Neural crest cell (in vitro differentiated cells): Measurements from ENCODE around the gene TRIM8. TPM values are rescaled to one million over a fixed set of nuclear protein-coding genes. Genes with fewer than 3 reads are reported as not detected.

Experiments used
- DNase-seq: peaks from one replicate; pipeline ENCODE4 v3.0.0; 2021; ENCODE audit warnings: low read depth, mixed read lengths, low spot score
- H3K27ac Mint-ChIP-seq: one replicate; pipeline ENCODE4 v1.8.0; 2021; ENCODE audit warnings: mild to moderate bottlenecking, mixed read lengths; ENCODE audit not compliant: unreplicated experiment
- H3K27me3 Mint-ChIP-seq: 2 replicates; pipeline ENCODE4 v1.8.0; 2021; ENCODE audit warnings: low read depth, mild to moderate bottlenecking, mixed read lengths
- H3K36me3 Mint-ChIP-seq: 2 replicates; pipeline ENCODE4 v1.8.0; 2021; ENCODE audit warnings: low read depth, mild to moderate bottlenecking, mixed read lengths
- H3K4me1 Mint-ChIP-seq: 2 replicates; pipeline ENCODE4 v1.8.0; 2021; ENCODE audit warnings: mixed read lengths
- H3K4me3 Mint-ChIP-seq: one replicate; pipeline ENCODE4 v1.8.0; 2021; ENCODE audit warnings: mild to moderate bottlenecking, mixed read lengths
- H3K9me3 Mint-ChIP-seq: 2 replicates; pipeline ENCODE4 v1.8.0; 2021; ENCODE audit warnings: mixed read lengths
- CTCF ChIP-seq: fragments of 200-600 bp; sonication (generic); conservative IDR thresholded peaks from 2 replicates; pipeline ENCODE4 v1.5.0; 2021; ENCODE audit warnings: antibody characterized with exemption, mild to moderate bottlenecking
- total RNA-seq: library from RNA; stranded (reverse); gene quantifications from 2 replicates; pipeline ENCODE4 v1.2.1, GENCODE V29; 2021

The TRIM8 gene
- total RNA-seq, 1 donor from 2014 or later, result 76.9 TPM

- Mint-ChIP-seq H3K27ac (no peak overlapping the region), H3K9me3 (no peaks in the 10 kb centered on the region)
Measured at GRCh38 chr10:102611514-102612087, 32.7 kb upstream of the TRIM8 start.

GRCh38 chr10:102612964-102613275 lies 31.4 kb upstream of the TRIM8 start:
- peaks cover 3% of the 10 kb centered on the region for H3K36me3 Mint-ChIP-seq
- peak overlapping the region; percentile 97 for H3K27ac Mint-ChIP-seq
- H3K9me3 Mint-ChIP-seq, result no peaks in the 10 kb centered on the region
- no peak for DNase-seq
- H3K4me1 Mint-ChIP-seq, result peaks cover 23% of the 10 kb centered on the region
- H3K4me3 Mint-ChIP-seq, result no peak overlapping the region
- no peaks in the 10 kb centered on the region for H3K27me3 Mint-ChIP-seq
- no peak for TF ChIP-seq CTCF

More at GRCh38 chr10:102611514-102612087, 32.7 kb upstream of the TRIM8 start:
- DNase-seq, result no peak
- Mint-ChIP-seq H3K4me3 (no peak overlapping the region), H3K4me1 (peaks cover 23% of the 10 kb centered on the region), H3K27me3 (no peaks in the 10 kb centered on the region), H3K36me3 (peaks cover 3% of the 10 kb centered on the region)
- no peak for TF ChIP-seq CTCF

GRCh38 chr10:102613286-102613685 lies 31.0 kb upstream of the TRIM8 start:
- Mint-ChIP-seq H3K4me1 (peaks cover 23% of the 10 kb centered on the region), H3K9me3 (no peaks in the 10 kb centered on the region), H3K36me3 (peaks cover 3% of the 10 kb centered on the region), H3K27me3 (no peaks in the 10 kb centered on the region), H3K4me3 (no peak overlapping the region), H3K27ac (peak overlapping the region; percentile 97)
- TF ChIP-seq CTCF, result no peak
- DNase-seq, result no peak

- no peak overlapping the region for H3K27ac Mint-ChIP-seq
- peaks cover 23% of the 10 kb centered on the region for H3K4me1 Mint-ChIP-seq
- H3K36me3 Mint-ChIP-seq, result peaks cover 3% of the 10 kb centered on the region
- no peak for DNase-seq
- no peak for TF ChIP-seq CTCF
- H3K4me3 Mint-ChIP-seq, result no peak overlapping the region
- no peaks in the 10 kb centered on the region for H3K9me3 Mint-ChIP-seq
- no peaks in the 10 kb centered on the region for H3K27me3 Mint-ChIP-seq
Measured at GRCh38 chr10:102613785-102614184, 30.5 kb upstream of the TRIM8 start.

GRCh38 chr10:102614888-102615287 lies 29.4 kb upstream of the TRIM8 start:
- no peak for DNase-seq
- Mint-ChIP-seq H3K36me3 (peaks cover 3% of the 10 kb centered on the region), H3K27me3 (no peaks in the 10 kb centered on the region), H3K4me3 (no peak overlapping the region), H3K4me1 (peaks cover 20% of the 10 kb centered on the region), H3K9me3 (no peaks in the 10 kb centered on the region), H3K27ac (peak overlapping the region; percentile 71)
- TF ChIP-seq CTCF, result no peak
